K562 (cell line): ENCODE measurements around the gene HDAC7. TPM values are rescaled to one million over a fixed set of nuclear protein-coding genes. Genes with fewer than 3 reads are reported as not detected.

Source experiments
- BRF1 ChIP-seq: IDR thresholded peaks from 3 replicates; pipeline ENCODE4 v1.6.1; 2011; ENCODE audit warnings: borderline replicate concordance, mild to moderate bottlenecking; ENCODE audit not compliant: insufficient read length; ENCODE audit errors: extremely low read depth
- COPS2 ChIP-seq: fragments of 450-650 bp; conservative IDR thresholded peaks from 2 replicates; pipeline ENCODE4 v1.6.1; 2016; ENCODE audit warnings: mild to moderate bottlenecking, moderate library complexity
- DDX20 ChIP-seq: fragments of 450-650 bp; IDR thresholded peaks from 2 replicates; pipeline ENCODE4 v1.6.1; 2016; ENCODE audit warnings: missing genetic modification characterization, low read depth, mild to moderate bottlenecking, missing compliant biosample characterization, moderate library complexity
- DNMT1 ChIP-seq: fragments of 450-650 bp; IDR thresholded peaks from 2 replicates; pipeline ENCODE4 v1.6.1; 2016; ENCODE audit warnings: antibody characterized with exemption, mild to moderate bottlenecking
- DPF2 ChIP-seq: fragments of 450-650 bp; IDR thresholded peaks from 2 replicates; pipeline ENCODE4 v1.6.1; 2016
- ELF2 ChIP-seq: fragments of 250-450 bp; sonication (Bioruptor Pico); IDR thresholded peaks from 2 replicates; pipeline ENCODE4 v1.5.0; 2021; ENCODE audit warnings: mild to moderate bottlenecking
- HMGXB4 ChIP-seq: sonication (generic); formaldehyde crosslinking; IDR thresholded peaks from 2 replicates; pipeline ENCODE4 v1.8.1; 2023; ENCODE audit warnings: mild to moderate bottlenecking, missing genetic modification reagents
- KDM1A ChIP-seq, 2 experiments: fragments of 450-650 bp; IDR thresholded peaks; 2 replicates each; pipeline ENCODE4 v1.6.1; 2016; ENCODE audit warnings: mild to moderate bottlenecking in 2 of 2
- KDM4B ChIP-seq, 2 experiments: fragments of 450-650 bp in 1 of 2; sonication (generic) in 1 of 2; IDR thresholded peaks; 2 replicates each; pipeline ENCODE4 v1.6.1; 2016 to 2017; ENCODE audit warnings: borderline replicate concordance in 2 of 2, antibody characterized with exemption in 1 of 2, low read depth in 1 of 2, mild to moderate bottlenecking in 1 of 2
- NFE2L1 ChIP-seq: fragments of 450-650 bp; IDR thresholded peaks from 2 replicates; pipeline ENCODE4 v1.6.1; 2016; ENCODE audit warnings: missing genetic modification characterization, low read depth, mild to moderate bottlenecking, missing compliant biosample characterization, moderate library complexity, borderline replicate concordance
- PBX2 ChIP-seq, 2 experiments: IDR thresholded peaks in 1 of 2; conservative IDR thresholded peaks in 1 of 2; 2 replicates each; pipeline ENCODE4 v1.6.1; 2016; ENCODE audit warnings: low read depth in 2 of 2, mild to moderate bottlenecking in 1 of 2, missing compliant biosample characterization in 1 of 2, missing genetic modification characterization in 1 of 2, moderate library complexity in 1 of 2
- POLR2AphosphoS2 ChIP-seq: IDR thresholded peaks from 2 replicates; pipeline ENCODE4 v1.6.1; 2012; ENCODE audit warnings: low read length, improper control_type of control experiment
- RFX7 ChIP-seq: fragments of 250-450 bp; sonication (Bioruptor Pico); IDR thresholded peaks from 2 replicates; pipeline ENCODE4 v1.5.1; 2021; ENCODE audit warnings: mild to moderate bottlenecking
- SP2 ChIP-seq: IDR thresholded peaks from 2 replicates; pipeline ENCODE4 v1.6.1; 2011; ENCODE audit warnings: mild to moderate bottlenecking, low read depth, low read length, moderate library complexity; ENCODE audit not compliant: poor library complexity, severe bottlenecking; ENCODE audit errors: extremely low read depth
- SREBF1 ChIP-seq: fragments of 150-350 bp; IDR thresholded peaks from 2 replicates; pipeline ENCODE4 v1.6.1; 2014; ENCODE audit warnings: antibody characterized with exemption, low read depth, low read length, borderline replicate concordance
- TRIM28 ChIP-seq: fragments of 450-650 bp; IDR thresholded peaks from 2 replicates; pipeline ENCODE4 v1.6.1; 2017
- ZNF184 ChIP-seq: sonication (generic); formaldehyde crosslinking; IDR thresholded peaks from 2 replicates; pipeline ENCODE4 v1.5.0; 2020; ENCODE audit warnings: missing genetic modification reagents
- ZNF217 ChIP-seq: sonication (generic); formaldehyde crosslinking; IDR thresholded peaks from 2 replicates; pipeline ENCODE4 v1.8.0; 2022; ENCODE audit warnings: mild to moderate bottlenecking, missing genetic modification reagents
- ZNF354B ChIP-seq: fragments of 250-450 bp; sonication (Bioruptor Pico); IDR thresholded peaks from 2 replicates; pipeline ENCODE4 v1.4.0; 2020
- ZNF431 ChIP-seq: sonication (generic); formaldehyde crosslinking; IDR thresholded peaks from 2 replicates; pipeline ENCODE4 v1.8.0; 2022; ENCODE audit warnings: mild to moderate bottlenecking, missing genetic modification reagents
- ZNF583 ChIP-seq: fragments of 250-450 bp; sonication (Bioruptor Pico); IDR thresholded peaks from 2 replicates; pipeline ENCODE4 v1.4.0; 2020
- polyA plus RNA-seq, 8 experiments: library from polyadenylated mRNA; depleted of rRNA in 4 of 8; stranded (reverse) in 5 of 8; unstranded in 3 of 8; fragments of >200 nt; fragmentation: Nextera tagmentation in 2 of 8; fragmentation: Illumina TruSeq in 1 of 8; extraction: Ambion mirVana in 2 of 8; extraction: Trizol in 1 of 8; gene quantifications; 2 replicates each; pipeline versions ENCODE4 v1.2.1 to v1.2.3, GENCODE V29; 2011 to 2014; ENCODE audit warnings: inconsistent platforms in 1 of 8, missing spikeins in 1 of 8
- total RNA-seq, 7 experiments: library from RNA; depleted of rRNA in 6 of 7; stranded (reverse); fragments of >200 nt in 6 of 7; fragmentation: Illumina TruSeq in 2 of 7; extraction: Trizol in 2 of 7; gene quantifications; 2 replicates each; pipeline versions ENCODE4 v1.2.1 to v1.2.3, GENCODE V29; 2011 to 2021; ENCODE audit warnings: low replicate concordance in 1 of 7
- TF ChIP-seq, protein P1 (sequence below): fragments of 450-650 bp; formaldehyde crosslinking; IDR thresholded peaks from 2 replicates; pipeline ENCODE4 v1.4.0; 2022; ENCODE audit warnings: missing genetic modification characterization
- TF ChIP-seq, protein P2 (sequence below), 2 experiments: fragments of 450-650 bp; conservative IDR thresholded peaks; 2 replicates each; pipeline ENCODE4 v1.6.1; 2017; ENCODE audit warnings: mild to moderate bottlenecking in 2 of 2, moderate library complexity in 2 of 2

The HDAC7 gene
- total and polyA plus RNA-seq, 9 of the 15 experiments (the other 6 are each of a cell fraction or from before 2014, with no cell fraction given), result 2.5 to 129 (median 31.1) TPM

DNA sequence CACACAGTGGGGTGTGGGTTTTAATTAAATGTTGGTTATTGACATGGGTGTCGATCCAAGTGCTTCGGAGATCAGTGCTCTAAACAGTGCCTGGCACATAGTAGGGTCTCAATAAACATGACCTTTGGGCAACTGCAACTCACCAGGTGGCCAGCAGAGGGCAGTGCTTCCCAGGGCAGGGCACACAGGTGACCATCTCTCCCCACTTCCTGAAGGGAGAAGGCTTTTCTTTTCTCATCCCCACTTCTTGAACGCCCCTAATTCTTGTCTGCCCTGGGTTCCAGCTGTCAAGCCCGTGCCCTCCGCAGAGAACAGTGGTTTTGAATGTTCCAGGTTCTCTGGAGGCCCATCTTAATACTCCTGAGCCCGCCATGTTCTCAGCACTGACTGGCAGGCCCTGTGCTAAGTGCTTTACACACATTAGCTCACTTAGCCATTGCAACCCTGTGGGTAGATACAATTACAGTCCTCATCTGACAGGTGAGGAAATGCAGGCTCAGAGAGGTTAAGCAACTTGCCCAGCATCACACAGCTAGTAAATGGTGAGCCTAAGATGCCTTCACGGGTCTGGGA lies 77.4 kb downstream of the HDAC7 start (continued):
- TF ChIP-seq DNMT1 (no peak), DDX20 (tag) (no peak), TRIM28 (no peak), COPS2 (no peak), RFX7 (CRISPR knock-in tag) (no peak), DPF2 (no peak), ELF2 (no peak), PBX2 (CRISPR knock-in tag; IDR thresholded peaks at IDR 0.05; ENCODE audit: low read depth) (no peak), PBX2 (tag; conservative IDR thresholded peaks at IDR 0.05; ENCODE audit: low read depth) (no peak), KDM4B (IDR thresholded peaks at IDR 0.05; ENCODE audit: borderline replicate concordance in 2 of 2, low read depth in 1 of 2) (no peak), HMGXB4 (CRISPR knock-in tag) (peak; percentile 50; the same call in 1 of the 2 replicates), NFE2L1 (tag) (no peak), SREBF1 (no peak), KDM1A (IDR thresholded peaks at IDR 0.05) (peak; percentile 10 to 23; a peak in 2 of 4 replicates), BRF1 (no peak), ZNF583 (no peak), ZNF217 (no peak), ZNF354B (no peak), ZNF184 (no peak), ZNF431 (no peak), POLR2AphosphoS2 (no peak), SP2 (no peak)
- TF ChIP-seq, protein P1, sequence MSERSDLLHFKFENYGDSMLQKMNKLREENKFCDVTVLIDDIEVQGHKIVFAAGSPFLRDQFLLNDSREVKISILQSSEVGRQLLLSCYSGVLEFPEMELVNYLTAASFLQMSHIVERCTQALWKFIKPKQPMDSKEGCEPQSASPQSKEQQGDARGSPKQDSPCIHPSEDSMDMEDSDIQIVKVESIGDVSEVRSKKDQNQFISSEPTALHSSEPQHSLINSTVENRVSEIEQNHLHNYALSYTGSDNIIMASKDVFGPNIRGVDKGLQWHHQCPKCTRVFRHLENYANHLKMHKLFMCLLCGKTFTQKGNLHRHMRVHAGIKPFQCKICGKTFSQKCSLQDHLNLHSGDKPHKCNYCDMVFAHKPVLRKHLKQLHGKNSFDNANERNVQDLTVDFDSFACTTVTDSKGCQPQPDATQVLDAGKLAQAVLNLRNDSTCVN (CRISPR knock-in tag), result no peak
- TF ChIP-seq, protein P2, sequence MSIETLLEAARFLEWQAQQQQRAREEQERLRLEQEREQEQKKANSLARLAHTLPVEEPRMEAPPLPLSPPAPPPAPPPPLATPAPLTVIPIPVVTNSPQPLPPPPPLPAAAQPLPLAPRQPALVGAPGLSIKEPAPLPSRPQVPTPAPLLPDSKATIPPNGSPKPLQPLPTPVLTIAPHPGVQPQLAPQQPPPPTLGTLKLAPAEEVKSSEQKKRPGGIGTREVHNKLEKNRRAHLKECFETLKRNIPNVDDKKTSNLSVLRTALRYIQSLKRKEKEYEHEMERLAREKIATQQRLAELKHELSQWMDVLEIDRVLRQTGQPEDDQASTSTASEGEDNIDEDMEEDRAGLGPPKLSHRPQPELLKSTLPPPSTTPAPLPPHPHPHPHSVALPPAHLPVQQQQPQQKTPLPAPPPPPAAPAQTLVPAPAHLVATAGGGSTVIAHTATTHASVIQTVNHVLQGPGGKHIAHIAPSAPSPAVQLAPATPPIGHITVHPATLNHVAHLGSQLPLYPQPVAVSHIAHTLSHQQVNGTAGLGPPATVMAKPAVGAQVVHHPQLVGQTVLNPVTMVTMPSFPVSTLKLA (conservative IDR thresholded peaks at IDR 0.05), result no peak
